ENCODE results near the gene CAMK2A.

GRCh38 chr5:150218693-150219035 lies 70.9 kb downstream of the CAMK2A start:
- TF ChIP-seq CTCF (conservative IDR thresholded peaks at IDR 0.05; ENCODE audit: low read depth, low read length) (no peak), POLR2A (IDR thresholded peaks at IDR 0.05; ENCODE audit: low read depth, low read length) (no peak), FOS (IDR thresholded peaks at IDR 0.05; ENCODE audit: low read depth, low read length) (no peak)

Measured in IMR-90 (cell line).